DMS153 treated with DMSO at 0.1 percent for 48 hours (cell line): Measurements from ENCODE around the gene AQP2.
A peak's percentile ranks its signal among the peaks of the same experiment; 100 is the strongest.

Experiments
- DNase-seq: peaks from one replicate; lab custom pipeline; 2025; ENCODE audit not compliant: unreplicated experiment; lab: John Stamatoyannopoulos, UW

The AQP2 gene

DNA sequence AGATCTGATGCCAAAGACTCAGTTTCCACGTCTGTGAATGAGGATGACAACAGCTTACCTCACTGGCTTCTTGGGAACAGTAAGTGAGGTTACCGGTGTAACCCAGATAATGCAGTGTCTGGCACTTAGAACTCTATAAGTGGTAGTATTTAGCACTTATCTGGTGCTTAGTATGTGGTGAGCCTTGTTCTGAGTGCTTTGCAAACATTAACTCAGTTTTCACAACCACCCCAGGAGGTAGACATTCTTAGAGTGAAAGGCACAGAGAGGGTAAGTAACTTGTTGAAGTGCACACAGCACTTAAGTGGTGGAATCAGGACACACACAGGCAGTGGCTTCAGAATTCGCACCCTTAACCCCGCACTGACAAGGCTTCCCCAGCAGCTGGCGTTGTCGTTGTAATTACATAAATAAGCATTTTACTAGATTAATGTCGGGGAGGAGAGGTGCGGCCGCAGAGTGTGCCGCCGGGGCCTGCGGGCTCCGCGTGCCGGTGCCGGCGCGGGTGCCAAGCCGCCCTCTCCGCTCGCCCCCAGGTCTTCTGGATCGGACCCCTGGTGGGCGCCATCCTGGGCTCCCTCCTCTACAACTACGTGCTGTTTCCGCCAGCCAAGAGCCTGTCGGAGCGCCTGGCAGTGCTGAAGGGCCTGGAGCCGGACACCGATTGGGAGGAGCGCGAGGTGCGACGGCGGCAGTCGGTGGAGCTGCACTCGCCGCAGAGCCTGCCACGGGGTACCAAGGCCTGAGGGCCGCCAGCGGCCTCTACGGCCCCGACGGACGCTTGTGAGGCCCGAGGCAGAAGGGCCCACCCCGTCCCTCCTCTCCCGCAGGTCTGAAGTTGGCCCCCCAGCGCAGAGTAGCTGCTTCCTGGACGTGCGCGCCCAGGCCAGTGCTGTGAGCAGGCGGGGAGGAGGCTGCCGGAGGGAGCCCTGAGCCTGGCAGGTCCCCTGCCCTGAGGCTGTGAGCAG lies 4.6 kb downstream of the AQP2 start:
- DNase-seq, result no peak

DNA sequence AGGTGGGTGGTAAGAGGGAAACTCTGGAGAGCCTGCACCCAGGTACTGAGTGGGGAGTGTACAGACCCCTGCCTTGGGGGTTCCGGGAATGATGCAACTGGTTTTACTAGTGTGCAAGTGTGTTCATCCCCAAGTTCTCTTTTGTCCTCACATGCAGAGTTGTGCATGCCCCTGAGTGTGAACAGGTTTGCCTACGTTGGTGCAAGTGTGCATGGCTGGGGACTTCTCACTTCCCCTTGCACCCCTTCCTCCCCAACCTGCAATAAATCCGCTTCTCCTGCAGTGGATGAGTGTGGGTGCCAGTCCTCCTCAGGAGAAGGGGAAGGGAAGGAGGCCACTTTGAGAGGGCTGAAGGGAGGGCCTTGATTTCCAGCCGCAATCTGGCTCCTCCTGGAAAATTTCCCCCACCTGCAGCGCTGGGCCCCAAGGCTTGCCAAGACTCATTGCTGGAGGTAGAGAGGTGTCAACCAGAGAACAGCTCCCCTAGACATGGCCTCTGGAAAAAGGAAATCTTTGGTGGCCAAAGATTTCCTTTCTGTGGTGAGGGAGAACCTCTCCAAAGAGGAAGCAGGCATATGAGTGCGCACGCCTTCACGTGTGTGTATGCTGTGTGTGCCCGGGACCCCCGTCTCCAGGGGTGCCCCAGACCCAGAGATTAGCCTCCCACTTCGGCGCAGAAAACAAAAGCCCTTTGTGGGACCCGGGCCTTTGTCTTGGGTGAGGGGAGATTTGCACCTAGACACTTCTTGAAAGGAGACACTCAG lies 5.5 kb downstream of the AQP2 start:
- no peak for DNase-seq

DNA sequence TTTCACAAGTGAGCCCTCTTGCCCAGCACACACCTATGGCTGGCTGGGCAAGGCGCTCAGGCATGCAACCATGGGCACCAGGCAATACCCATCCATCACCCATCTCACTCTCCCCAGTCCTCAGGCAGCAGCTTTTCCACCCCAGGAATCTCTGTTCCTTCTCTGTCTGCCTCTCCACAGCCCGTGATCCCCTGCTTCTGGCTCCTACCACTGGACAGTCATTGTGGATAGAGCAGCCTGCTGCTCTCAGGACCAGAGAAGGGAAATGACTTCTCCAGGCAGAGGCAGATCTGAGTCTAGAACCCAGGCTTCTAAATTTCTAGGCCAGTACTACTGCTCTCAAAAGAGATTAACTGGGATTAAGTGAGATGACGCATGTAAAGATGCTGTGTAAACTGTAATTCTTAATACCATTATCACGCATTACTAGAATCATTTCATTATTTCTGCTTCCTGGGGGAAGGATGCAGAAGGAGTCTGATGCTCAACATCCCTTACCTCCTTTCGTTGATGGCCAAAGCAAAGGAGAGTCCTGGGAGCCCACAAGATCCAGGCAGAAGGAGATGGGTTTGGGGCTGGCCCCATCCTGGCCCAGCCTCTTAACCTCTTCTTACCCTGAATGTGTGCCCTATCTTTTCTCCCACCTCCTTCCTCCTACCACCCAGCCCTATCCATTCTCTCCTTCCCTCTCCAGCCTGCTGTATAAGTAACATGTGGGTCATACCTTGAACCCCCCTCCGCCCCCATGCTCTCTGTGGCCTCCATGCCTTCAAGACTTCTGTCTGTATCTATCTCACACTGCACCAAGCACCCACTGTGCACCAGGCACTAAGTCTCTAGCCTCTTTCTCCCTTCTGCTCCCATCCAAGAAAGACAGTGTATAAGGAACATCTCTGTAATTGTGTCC lies 6.4 kb downstream of the AQP2 start:
- no peak for DNase-seq

DNA sequence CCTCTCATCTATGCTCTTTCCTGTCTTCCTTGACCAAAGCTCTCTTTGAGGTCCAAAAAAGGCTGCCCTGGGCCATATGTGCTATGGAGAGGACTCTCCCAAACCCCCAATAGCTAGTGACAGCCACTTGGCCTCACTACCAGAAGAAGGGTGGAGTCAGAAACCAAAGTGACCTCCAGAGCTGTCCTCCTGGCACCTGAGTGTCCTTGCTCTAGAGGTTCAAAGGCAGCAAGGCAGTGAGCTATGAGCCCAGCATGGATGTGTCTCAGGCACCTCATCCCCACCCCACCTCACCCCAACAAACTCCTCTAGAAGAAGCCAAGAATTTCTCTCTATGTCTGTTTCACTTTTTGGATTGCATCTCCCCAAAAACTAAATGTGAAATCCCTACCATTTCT lies 7.0 kb downstream of the AQP2 start:
- no peak for DNase-seq

DNA sequence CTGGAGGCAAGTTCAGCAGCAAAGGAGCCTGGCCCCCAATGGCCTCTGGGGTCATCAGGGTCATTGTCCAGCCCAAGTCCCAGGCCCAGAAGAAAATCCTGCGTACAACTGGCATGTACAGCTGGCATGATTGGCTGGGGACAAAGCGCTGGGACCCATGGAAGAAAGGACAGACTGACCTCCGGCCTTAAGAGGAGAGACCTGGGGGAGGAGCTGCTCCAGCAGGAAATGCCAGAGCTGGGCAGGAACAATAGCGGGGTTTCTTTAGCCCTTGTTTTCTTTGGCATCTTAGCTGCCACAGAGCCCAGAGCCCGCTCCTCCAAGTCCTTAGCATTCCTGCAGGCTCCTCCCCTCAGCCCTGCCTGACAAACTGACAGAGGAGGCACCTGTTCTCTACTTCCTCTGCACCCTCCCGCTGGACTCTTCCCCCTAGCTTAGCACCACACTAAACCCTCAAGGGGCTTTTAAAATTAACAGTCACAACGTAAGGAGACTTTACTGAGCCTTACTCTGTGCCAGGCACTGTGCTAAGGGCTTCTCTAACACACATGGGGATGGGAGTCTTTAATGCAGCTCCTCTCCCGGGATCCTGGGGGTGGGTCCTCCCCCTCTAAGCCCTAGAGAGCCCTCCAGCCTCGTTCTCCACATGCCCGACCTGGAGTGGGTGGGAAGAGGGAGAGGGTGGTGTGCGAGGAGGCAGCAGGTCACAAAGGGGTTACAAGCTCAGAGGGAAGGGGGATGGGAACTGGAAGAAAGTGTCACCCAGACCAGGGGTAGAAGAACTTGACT lies 9.3 kb downstream of the AQP2 start:
- DNase-seq, result no peak

DNA sequence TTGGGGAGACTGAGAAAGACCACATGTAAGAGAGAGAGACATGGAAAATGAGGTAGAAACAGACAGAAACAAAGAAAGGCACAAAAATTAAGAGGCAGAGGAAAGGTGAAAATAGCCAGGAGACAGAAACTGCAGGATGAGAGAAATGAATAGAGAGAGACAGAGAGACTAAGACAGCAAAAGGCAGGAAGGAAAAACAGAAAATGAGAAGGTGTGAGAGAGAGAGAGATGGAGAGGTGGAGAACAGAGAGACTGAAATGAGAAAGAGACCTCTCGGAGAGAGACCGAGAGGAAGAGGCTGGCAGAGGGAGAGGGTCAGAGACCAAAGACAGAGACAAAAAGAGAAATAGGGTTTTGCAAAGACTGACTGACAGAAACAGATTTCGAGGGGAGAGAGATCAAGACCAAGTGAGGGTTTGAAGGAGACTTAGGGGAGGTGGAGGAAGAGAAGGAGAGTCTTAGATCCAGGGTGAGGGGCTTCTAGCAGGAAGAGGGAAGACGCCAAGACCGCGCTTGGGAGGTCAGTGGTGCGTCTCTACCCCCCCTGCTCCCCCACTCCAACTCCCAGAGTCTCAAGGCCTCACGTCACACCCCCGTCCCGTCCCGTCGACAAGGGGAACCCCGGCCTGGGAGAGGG lies 10.1 kb downstream of the AQP2 start:
- no peak for DNase-seq

DNA sequence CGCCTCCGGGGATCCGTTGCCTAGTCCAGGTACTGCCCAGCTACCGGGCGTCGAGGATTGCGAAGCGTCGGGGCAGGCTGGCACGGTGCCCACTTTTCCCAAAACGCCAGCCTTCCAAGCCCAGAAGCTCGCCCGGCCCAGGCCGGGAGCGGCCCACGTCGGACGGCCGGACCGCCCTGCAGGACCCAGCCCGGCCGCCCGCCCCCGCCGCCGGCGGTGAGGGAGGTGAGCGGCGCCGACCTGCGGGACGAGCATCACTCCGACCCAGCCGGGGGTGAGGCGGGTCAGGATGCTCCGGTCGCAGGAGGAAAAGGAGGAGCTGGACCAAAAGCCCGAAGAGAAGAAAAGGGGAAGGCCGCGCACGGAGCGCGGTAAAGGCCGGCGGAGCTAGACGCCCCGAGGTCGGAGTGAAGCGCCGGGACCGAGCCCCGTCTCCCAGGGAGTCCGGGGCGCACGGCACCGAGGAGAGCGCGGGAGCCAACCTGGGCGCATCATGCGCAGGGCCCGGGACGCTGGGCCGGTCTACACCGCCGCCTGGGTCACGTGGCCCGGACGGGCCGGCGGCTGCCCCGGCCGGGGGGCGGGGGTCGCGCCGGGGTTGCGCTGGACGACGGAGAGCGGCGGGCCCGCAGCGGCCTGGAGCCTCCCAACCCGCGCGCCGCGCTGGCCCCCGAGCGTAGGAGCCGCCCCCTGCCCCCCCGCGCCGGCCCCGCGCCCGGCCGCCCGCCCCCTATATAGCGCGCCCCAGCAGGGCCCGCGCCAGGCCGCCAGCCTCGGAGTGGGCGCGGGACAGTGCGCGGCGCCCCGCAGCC lies 10.8 kb downstream of the AQP2 start, which contains the start of gene AQP5:
AQP5 (plus strand) TSS at position 762 of the 812 bp plus-strand sequence. CDS start 146 bp downstream, outside the sequence.
- DNase-seq, result no peak

DNA sequence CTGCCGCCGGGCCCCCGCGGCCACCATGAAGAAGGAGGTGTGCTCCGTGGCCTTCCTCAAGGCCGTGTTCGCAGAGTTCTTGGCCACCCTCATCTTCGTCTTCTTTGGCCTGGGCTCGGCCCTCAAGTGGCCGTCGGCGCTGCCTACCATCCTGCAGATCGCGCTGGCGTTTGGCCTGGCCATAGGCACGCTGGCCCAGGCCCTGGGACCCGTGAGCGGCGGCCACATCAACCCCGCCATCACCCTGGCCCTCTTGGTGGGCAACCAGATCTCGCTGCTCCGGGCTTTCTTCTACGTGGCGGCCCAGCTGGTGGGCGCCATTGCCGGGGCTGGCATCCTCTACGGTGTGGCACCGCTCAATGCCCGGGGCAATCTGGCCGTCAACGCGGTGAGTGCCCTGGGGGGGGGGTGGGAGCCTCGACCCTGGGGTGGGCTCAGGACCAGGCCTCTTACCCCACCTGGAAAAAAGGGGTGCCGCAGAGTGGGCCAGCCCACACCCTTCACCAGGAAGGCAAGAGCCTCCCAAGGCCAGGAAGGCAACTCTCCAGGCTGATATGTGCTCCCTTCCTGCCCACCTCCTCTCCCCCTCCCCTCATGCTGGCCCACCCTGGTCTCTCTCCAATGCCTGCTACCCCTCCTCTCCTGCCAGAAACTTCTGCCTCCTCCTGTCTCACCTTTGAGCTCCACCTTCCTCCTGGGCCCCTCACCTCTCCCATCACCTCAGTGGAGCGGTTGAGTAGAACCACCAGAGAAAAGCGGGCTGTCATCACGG lies 11.6 kb downstream of the AQP2 start:
- no peak for DNase-seq

DNA sequence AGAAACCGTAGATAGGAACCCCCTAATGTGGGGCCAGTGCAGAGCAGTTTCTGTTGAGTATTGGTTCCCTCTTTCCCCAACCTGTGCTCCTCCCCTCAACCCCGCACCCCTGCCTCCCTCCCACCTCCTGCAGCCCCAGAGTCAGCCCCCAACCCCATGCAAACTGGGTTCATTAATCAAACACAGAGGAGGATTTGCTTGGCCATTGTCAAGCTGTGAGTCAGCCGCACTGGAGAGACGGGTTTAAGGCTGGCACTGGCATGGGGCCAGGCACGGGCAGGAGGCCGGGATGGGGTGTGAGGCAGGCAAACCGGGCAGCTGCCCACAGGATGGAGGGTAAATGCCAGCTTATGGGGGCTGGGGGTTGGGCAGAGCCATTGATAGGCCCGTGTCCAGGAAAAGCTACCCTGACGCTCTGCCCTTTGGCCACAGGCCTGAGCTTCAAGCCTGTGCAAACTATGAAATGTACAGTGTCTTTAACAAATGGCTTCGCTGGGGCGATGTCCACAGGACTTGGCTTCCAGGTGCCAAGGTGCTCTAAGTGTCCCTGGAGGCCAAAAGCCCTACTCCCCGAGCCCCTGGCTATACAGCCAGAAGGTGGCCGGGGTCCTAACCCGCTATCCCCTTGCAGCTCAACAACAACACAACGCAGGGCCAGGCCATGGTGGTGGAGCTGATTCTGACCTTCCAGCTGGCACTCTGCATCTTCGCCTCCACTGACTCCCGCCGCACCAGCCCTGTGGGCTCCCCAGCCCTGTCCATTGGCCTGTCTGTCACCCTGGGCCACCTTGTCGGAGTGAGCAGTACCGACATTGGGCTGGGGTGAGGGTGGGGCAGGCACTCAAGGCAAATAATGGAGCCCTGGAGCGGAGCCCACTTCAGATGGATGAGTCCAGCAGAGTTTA lies 12.6 kb downstream of the AQP2 start:
- peak; percentile 55 for DNase-seq

DNA sequence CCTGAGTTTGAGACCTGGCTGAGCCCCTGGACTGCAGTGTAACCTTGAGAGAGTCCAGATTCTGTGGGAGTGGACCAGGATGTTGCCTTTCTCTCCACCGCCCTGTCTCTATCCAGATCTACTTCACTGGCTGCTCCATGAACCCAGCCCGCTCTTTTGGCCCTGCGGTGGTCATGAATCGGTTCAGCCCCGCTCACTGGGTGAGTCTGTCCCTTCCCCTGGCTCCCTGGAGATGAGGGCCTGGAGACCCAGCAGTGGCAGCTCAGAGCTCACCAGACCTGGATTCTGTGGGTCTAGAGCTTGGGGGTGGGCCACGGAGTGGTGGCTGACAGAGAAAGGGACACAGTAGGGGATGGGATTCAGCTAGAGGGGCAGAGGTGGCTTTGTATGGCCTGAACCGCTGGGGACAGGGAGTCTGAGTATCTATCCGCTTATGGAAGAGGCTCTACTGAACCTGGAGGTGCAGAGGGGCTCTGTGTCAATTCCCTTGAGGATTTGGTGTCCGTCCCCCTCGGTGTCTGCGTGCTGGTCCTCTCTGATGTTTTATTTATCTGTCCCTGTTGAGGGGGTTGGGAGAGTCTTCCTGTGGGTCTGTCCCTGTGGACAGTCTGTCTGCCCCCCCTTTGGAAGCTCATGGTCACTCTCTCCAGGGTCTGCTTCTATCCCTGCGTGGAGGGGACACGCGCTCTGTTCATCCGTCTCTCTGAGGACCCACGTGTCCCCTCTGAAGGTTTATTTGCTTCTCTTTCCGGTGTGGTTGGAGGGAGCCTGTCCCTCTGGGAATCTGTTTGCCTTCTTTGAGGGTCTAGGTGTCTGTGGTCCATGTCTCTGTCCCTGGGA lies 13.7 kb downstream of the AQP2 start:
- no peak for DNase-seq

DNA sequence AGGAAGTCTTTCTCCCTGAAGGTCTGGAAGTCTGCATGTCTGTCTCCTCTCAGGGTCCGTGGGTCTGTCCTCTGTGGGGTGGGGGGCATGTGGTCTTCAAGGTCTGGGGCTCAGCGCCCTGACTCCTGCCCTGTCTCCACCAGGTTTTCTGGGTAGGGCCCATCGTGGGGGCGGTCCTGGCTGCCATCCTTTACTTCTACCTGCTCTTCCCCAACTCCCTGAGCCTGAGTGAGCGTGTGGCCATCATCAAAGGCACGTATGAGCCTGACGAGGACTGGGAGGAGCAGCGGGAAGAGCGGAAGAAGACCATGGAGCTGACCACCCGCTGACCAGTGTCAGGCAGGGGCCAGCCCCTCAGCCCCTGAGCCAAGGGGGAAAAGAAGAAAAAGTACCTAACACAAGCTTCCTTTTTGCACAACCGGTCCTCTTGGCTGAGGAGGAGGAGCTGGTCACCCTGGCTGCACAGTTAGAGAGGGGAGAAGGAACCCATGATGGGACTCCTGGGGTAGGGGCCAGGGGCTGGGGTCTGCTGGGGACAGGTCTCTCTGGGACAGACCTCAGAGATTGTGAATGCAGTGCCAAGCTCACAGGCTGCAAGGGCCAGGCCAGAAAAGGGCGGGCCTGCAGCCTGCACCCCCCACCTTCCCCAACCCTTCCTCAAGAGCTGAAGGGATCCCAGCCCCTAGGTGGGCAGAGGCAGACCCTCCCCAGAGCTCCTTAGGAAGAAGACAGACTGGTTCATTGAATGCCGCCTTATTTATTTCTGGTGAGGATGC lies 14.5 kb downstream of the AQP2 start:
- DNase-seq, result no peak

DNA sequence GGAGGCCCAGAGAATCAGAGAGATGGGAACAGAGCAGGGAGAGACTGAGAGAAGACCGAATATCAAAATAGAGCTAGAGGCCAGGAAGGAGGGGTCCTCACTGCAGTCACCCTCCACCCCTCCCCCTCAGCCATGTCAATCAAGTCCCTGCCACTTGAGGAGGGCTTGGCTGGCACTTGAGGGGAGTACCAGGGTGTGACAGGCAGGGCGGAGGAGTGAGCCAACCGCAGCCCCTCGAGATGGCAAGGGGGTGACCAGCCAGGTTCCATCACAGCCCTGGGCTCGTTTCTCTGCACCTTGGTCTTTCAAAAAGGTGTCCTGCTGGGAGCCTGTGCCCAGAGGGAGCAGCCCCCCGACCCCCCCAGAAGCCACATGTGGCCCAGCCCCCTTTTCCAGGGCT lies 15.3 kb downstream of the AQP2 start:
- no peak for DNase-seq

DNA sequence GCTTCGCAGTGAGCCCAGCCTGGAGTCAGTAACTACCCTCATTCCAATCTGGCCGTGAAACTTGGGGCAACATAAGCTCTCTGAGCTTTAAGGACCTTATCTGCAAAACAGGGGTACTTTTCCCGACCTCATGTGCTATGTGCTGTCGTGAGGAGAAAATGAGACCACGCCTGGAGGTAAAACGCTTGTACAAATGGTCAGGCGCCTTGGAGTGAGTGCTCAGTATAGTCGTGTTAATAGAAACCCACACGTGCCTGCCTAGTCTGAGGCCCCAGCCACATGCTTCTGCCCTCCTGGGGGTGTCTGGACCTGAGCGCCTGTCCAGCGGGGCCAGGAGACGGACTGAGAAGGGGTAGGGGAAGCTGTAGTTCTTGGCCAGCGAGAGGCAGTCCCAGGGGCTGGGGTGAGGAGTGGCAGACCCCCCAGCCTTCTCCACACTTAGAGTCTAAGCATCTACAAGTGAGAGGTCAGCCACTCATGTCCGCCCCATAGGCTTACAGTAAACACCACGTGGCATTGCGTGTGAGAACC lies 16.0 kb downstream of the AQP2 start:
- DNase-seq, result no peak

DNA sequence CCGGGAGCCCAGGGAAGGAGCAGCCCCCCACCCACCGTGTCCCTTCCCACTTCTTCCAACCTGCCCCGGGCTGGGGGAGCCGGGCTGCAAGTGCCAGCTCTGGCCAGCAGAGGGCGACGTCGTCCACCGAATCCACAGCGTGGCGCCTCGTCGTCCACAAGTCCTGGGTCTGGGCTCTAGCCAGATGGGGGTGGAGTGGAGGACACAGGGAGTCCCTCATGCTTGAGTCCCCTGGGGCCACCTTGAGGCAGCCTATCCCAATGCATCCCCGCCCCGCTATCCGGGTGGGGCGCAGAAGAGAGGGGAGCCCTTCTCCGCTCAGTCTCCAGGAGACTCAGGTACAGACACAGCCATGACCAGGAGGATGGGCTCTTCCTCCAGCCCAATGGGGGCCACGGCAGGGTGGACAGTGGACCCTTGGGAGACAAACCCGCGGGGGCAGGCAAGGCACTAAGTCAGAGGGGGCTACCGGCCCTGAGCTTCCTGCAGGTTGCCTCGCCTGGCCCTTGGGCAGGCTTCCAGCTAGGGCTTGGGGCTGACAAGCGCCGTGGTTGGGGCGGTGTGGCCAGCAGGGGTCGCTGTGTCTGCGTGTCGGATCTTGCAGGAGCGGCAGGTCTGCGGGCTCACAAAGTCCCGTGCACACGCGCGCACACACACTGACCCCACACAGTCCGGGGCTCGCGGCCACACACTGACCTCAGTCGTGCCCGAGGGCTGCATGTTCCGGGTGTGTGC lies 16.7 kb downstream of the AQP2 start:
- DNase-seq, result peak; percentile 53
